ENCODE data around the gene KSR2.
"Not testable (repeated sequence)": the region's sequence is repeated elsewhere in the genome, so short reads cannot be mapped to it uniquely, and the experiment has no call there.

The KSR2 gene

DNA sequence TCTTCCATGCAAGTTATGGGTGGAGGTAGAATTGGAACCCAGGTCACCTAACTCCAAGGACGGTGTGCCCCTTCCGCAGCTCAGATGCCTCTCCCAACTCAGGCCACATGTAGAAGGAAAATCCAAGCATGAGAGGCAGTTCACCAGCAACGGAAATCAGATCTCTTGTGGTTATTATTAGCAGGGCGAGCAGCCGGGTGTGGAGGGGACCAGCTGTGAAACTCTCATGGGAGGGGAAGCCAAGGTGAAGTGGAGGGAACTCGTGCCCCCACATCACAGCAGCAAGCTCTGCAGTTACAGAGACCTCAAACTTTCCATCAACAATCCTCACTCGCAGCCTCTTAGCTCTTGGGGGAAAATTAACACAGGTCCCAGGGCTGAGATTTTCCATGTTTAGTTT lies 79.7 kb downstream of the KSR2 start:
- DNase-seq: no peak

DNA sequence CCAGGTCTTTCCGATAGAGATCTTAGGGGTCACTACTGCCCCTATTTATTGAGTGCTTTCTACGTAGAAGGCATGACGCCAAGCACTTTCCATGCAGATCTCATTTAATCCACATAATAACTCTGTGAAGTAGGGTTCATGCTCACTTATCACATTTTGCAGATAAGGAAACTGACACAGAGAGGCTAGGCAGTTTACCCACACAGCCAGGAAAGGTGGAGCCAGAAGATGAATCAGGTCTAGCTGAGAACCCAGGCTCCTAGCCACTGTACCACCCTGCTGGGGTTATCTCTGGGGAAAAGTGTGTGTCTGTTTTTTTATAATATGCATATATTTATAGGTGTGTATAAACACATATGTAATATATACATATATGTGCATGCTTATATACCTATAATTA lies 83.6 kb downstream of the KSR2 start:
- no peak for DNase-seq

DNA sequence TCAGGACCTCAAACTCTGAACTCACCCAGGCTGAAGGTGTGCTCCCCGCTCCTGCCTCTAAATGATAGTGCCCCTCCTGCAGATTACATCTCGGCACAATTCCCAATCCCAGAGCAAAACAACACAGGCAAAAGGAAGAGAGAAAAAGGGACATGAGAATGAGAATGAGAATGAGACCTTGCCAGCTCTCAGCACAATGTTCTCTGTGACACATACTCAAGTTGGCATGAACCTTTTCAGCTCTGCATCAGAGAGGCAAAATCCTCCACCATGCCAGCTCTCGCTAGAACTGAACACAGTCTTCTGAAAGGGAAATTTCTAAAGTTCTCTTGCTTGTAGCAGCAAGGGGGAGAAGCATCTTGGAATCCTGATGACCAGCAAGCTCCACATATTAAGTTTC lies 84.6 kb downstream of the KSR2 start:
- DNase-seq: no peak

DNA sequence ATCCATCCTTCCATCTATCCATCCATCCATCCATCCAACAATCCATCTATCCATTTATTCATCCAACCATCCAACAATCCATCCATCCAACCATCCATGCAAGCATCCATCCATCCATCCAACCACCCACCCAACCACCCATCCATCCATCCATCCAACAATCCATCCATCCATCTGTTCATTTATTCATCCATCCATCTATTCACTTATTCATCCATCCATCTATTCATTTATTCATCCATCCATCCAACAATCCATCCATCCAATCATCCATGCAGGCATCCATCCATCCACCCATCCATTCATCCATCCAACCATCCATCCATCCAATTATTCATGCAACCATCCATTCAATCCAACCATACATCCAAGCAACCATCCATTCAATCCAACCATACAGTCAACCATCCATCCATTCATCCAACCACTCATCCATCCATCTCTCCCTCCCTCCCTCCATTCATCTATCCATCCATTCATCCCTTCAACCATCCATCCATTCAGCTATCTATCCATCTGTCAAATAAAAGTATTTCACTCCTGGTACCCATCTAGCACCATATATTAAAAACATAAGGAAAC lies 86.1 kb downstream of the KSR2 start:
- no peak for DNase-seq

DNA sequence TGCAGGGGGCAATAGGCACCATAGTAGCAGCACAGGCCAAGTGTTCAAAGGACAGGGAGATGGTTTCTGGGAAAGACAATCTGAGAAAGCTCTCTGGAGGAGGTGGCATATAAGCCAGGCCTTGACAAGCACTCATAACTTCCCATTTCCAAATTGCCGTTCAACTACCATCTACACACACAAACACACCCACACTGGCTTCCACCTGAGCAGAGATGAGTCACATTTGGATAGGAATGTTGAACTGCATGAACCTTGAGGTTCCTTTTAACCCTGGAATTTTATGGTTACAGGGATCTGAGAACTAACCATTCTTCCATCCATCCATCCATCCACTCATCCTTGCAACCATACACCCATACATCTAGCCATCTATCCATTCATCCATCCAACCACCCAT lies 86.6 kb downstream of the KSR2 start:
- no peak for DNase-seq

DNA sequence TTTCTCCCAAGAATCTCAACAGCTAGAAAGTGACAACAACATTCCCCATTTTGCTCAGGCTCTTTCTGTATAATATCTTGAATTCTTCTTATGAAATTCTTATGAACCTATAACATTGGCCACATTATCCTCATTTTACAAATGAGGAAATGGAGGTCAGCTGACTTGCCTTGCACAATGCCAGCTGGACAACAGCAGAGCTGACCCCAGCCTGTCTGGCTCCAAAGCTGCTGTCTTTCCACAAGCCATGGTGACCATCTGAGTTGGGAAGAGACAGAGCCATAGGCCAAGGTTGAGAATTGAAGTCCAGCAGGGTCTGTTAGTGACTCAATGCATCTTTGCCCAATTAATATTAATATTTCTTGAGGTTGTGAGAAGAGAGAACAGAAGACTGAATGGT lies 87.3 kb downstream of the KSR2 start:
- no peak for DNase-seq

DNA sequence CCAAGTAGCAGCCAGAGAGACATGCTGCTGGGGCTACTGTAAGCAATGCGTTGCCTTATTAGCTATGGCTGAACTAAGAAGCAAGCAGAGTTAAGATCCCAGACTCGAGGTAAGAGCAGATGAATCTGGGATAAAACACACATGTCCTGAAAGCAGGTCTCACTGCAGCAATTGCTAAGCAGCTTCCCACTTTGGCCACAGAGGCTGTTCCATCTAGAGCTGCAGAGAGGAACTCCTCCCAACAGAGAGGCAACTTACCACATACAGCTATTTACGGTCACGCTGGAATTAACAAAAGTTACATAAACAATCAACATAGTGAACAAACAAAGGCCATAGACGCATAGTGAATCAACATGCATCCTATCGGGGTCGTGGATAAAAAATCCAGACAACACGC lies 90.2 kb downstream of the KSR2 start:
- DNase-seq: no peak

DNA sequence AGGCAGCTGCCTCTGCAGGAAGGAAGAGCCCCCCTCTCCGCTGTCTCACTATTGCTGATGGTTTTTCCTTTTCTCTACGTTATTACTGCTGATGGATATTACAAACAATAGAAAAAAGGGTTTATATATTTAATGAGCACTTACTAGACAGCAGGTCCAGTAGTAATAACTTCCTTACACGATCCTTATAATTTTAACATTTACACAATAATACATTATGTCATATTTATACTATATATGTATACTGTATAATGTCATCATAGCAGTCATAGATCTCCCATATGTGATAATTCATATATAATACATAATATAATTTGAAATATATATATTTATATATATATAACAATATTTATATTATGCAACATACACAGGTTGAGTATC lies 92.4 kb downstream of the KSR2 start:
- no peak for DNase-seq

DNA sequence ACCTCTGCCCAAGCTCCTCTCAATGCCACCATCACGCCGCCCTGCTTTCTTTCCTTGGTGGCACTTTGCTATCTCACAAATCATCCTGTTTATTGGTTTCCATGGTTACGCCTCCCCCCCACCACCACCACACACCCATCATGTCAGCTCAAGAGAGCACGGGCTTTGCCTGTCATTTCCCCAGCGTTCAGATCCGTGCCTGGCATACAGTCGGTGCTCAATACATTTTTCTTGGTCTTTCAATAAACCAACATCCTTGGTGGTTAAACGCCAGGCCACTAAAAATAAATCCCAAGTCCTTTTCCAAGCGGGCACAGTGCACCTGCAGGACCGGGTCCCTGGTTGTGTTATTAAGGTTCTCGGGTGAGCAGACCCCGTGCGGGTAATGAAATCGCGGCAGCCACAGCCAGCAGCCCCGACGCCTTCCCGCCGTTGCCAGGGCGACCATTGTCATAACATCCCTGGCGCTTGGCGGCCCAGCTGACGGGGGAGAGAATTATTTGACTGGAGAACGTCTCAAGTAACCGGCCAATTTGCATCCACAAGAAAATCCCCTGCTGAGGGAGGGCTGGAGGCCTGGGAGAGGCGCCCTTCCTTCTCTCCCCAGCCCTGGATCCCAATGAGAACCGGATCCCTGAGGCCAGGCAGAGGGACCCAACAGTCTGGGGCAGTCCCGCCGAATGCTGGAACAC lies 92.9 kb downstream of the KSR2 start:
- peak; percentile 45 for DNase-seq

DNA sequence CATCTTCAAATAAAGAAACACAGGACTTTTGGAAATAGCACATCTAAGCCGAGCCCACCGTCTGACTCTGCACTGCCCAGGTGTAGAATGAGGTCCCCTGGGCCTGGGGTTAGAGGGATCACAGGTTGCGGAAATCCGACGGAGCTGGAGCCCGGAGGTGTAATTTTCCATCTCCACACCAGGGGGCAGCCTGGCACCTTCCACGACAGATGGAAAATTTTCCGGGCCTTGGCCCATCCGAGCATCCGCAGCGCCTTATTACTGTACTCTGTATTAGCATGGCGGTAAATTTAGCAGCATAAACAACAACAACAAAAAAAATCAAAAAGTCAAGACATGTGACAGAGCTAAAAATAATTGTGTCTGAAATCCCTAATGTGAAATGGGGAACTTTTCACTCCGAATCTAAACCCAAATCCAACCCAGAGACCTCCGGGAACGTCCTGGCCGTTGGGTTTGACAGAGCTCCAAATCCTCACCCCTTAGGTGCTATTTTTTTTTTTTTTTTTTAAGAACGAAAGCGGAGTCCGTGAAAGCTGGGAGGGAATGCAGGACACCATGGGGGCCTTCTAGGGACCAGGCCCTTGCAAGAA lies 93.9 kb downstream of the KSR2 start:
- DNase-seq: peak; percentile 75

DNA sequence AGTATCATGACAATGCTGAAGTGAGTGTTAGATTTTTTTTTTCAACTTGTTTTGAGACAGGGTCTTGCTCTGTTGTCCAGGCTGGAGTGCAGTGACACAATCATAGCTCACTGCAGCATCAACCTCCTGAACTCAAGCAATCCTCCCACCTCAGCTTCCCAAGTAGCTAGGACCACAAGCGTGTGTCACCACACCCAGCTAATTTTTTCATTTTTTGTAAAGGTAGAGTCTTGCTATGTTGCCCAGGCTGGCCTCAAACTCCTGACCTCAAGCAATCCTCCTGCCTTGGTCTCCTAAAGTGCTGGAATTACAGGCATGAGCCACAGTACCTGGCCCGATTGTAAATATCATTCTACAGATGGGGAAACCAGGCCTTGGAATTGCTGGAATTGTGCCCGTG lies 94.6 kb downstream of the KSR2 start:
- not testable (repeated sequence) for DNase-seq

DNA sequence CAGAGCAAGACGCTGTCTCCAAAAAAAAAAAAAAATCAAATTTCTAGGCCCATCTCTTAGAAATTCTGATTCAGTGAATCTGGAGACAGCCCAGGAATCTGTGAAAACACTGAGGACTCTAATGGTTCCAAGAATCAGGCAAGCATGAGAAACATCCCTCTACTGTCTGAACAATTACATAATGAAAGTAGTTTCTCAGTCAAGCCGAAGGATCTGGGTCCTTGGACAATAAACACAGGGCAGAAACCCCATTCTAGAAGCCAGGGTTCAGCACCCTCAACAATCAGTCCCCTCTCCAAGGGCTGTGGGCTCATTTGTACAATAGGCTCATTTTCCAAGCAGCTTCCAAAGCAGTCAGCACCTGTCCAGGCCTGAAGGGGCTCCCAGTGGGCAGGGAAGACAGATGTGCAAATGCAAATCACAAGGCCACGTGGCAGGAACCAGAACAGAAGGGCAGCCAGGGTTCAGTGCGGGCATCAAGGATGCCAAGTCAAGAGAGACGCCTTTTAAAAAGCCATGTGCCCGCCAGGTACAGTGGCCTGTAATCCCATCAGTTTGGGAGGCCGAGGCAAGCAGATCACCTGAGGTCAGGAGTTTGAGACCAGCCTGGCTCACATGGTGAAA lies 96.1 kb downstream of the KSR2 start:
- no peak for DNase-seq

DNA sequence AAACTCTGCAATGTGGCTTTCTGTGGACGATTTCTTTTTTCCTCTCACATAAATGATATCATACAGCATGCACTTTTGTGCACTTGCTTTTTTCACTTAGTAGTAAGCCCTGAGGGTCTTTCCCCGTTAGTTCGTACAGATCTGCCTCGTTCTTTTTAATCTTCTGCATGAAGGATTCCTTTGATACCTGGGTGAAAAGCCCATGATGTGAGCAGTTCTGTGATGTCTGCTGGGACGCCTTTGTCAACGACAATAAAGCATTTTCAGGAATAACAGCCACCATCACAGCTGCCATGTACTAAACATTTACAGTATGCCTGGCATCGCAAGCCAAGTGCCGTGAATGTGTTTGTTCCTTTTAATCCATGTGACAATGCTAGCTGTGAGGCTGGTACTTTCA lies 99.2 kb downstream of the KSR2 start:
- no peak for DNase-seq

DNA sequence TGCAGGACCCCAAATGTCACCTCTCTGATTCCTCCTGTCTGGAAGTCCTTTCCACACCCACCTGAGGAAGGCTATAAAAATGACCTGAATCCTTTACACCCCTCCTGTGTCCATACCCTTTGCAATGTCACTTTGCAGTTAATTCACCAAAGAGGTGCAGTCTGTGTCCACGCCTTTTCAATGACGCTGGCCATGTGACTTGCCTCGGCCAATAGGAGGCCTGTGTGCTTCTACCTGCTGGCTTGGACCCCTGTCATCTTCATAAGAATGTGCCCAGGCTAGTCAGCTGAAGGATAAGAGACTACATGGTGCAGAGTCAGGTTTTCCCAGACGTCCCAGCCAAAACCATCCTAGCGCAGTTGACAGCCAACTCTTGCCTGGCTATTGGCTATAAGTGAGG lies 101.4 kb downstream of the KSR2 start:
- no peak for DNase-seq

DNA sequence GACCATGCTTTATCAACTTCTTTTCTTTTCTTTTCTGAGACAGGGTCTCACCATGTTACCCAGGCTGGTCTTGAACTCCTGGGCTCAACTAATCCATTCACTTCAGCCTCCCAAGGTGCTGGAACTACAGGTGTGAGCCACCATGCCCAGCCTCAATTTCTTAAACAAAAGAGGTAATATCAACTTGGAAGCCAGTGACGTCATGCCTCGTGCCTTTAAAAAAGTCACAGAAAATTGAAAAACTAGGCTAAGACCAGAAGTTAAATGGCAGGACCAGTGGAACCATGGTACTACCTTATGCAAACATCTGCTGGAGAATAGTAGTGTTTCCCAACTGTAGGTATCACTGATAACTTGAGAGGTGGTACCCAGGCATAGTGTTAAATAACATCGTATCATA lies 103.3 kb downstream of the KSR2 start:
- no peak for DNase-seq

DNA sequence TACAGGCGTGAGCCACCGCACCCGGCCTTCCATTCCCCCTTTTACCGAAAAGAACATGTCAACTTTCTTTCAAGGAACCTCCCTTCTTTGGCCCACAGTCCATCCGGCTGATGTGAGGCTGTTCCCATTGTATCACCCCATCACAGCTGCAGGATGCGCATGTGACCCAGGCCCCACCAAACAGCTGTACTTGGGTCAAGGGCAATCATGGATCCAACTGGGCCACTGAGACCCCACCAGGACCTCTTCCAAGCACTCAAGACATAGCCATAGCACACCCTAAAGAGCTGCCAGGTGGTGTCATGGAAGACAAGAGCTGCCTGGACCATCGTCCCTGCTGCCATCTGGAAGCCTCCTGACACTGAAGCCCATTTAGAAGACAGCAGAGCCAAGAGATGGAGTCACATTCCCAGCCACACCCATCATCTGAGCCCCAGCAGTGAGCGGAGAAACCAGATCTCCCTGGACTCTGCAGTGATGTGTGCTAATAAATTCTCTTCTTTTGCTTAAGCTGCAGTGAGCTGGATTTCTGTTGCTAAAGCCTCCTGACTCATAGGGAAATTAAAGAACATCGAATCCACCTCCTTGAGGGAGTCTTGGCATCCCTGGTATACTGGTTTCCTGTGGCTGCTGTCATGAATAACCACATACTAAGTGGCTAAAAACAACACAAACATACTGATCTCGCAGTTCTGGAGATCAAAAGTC lies 105.6 kb downstream of the KSR2 start:
- no peak for DNase-seq

DNA sequence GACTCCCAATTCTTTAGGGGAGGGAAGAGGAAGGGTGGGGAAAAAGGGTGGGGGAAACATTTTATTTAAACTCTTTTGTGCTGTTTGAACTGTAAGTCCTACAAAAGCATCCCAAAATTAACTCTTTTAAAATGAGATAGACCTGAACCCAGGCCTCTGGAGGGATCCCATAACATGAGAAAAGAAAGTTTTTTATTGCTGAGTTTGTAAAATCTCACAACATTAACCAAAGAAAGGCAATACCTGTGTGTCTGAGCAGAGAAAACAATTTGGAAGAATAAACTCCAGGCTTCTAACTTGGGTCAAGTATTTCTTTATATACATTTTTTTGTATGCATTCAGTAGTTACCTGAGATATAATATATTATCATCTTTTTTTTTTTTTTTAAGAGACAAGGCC lies 107.1 kb downstream of the KSR2 start:
- no peak for DNase-seq

DNA sequence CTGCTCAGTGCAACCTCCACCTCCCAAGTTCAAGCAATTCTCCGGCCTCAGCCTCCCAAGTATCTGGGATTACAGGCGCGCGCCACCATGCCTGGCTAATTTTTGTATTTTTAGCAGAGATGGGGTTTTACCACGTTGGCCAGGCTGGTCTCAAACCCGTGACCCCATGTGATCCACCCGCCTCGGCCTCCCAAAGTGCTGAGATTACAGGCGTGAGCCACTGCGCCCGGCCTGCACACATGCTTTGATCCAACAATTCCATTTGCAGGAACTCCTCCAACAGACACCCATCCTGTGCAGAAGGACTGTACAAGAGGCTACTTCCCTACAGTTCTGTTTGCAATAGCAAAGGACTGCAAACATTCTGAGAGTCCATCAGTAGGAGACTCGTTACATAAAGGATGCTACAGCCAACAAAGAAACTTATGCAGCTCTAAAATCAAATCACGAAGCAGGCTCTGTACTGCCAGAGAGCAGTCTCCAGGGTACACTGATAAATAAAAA lies 108.0 kb downstream of the KSR2 start:
- not testable (repeated sequence) for DNase-seq

DNA sequence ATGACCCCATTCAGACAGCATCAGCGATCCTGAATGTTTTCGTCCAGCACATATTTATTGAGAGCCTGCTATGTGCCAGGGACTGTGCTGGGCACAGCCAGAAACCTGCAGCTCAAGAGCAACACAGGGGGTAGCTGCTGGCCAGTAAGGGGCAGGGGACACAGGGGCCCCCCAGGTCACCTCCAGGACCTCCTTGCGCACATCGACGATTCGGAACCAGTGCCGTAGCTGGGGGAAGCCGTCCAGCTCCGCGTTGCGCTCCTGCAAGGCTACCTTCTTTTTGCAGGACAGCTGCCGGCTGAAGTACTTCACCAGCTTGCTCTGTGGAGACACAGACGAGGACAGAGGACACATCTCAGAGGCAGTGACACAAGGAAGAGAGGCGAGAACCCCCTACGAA lies 108.7 kb downstream of the KSR2 start:
- no peak for DNase-seq

DNA sequence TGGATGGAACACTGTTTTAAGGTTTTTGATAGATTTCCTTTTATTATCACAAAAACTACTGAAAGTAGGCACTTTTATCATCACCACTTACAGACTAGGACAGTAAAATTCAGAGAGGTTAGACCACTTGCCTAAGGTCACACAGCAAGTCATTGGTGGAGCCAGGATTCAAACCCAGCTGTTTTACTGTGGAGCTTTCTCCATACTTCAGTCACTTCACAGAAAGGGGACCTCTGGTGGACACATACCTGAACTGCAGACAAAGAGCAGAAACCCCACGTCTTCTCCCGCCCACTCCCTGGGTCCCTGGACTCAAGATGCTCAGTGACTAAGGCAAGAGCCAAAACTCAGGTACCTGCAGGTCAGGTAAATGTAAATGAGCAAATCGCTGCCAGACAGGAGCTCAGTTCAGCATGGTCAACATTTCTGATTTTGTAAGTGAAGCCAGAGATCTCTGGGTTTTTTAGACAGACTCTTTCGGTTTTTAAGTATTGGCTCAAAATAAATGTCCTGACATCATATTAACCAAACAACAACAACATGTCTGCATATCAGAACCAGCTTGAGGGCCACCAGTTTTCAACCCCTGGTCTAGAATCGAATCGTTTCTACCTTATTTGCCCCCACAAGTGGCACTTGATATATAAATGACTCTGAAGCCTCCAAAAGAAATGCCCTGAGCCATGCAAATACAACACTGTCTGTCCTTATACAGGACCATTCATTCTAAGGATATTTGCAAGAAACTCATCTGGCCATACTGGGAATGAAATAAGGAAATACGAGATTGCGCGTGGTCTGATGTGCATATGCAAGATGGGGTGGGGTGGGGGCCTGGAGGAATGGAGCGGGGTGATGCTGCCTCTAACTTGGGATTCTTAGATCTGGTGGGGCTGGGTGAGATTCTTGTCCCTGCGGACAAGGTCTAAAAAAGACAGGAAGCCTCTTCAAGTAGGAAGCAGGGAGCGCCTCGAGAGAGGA lies 110.9 kb downstream of the KSR2 start:
- DNase-seq: peak; percentile 66

DNA sequence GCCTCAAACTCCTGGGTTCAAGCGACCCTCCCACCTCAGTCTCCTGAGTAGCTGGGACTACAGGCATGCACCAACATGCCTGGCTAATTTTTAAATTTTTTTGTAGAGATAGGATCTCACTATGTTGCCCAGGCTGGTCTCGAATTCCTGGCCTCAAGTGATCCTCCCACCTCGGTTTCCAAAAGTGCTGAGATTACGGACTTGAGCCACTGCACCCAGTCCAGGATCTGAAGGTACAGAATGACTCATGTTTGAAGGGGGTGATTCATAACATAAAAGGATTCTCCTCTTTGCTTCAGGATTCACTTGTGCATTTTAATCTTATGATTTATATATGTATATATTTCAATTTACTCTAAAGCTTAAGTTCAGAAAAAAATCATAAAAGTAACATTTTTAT lies 111.7 kb downstream of the KSR2 start:
- not testable (repeated sequence) for DNase-seq

DNA sequence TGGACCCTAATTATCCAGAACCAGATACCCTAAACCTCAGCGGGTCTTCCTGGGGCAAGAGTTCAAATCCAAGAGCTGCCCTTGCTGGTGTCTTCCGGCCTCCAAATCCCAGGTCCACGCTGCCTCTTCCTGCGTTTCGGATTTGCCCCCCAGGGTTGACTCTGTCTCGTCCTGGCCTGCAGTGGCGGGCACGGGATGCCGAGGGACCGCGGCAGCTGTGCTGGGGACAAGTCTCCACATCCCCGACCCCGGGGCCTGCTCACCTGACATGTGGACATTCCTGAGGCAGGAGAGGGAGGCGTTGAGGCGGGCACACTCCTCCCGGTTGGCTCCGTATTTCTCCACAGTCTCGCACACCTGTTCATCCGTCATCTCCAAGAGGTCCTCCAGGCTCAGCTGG lies 113.6 kb downstream of the KSR2 start:
- DNase-seq: no peak

Measured in activated CD4-positive, alpha-beta T cell treated with anti-CD3 and anti-CD28 coated beads, Interleukin-2, amount 50 U/mL, for 16 hours (primary cell).